ENCODE measurements around the gene MYO9A.
"Not testable (repeated sequence)": the region's sequence is repeated elsewhere in the genome, so short reads cannot be mapped to it uniquely, and the experiment has no call there.

MYO9A gene

GRCh38 chr15:72062319-72062718, 55.6 kb downstream of the MYO9A start:
- H3K4me1 ChIP-seq (ENCODE audit: control insufficient read depth, insufficient read depth, low read length), result peaks cover 23% of the 10 kb centered on the region
- no peak overlapping the region for H3K4me3 ChIP-seq (ENCODE audit: low read length)
- H3K9ac ChIP-seq (ENCODE audit: low read length), result no peak overlapping the region
- no peaks in the 10 kb centered on the region for H3K27me3 ChIP-seq (replicated peaks; ENCODE audit: control insufficient read depth, insufficient read depth, low read length)
- H3K36me3 ChIP-seq (ENCODE audit: control insufficient read depth, insufficient read depth, low read length, severe bottlenecking), result no peaks in the 10 kb centered on the region
- no peak for DNase-seq (ENCODE audit: low read depth)
- H3K9me3 ChIP-seq (ENCODE audit: control insufficient read depth, low read length), result no peaks in the 10 kb centered on the region

GRCh38 chr15:72060687-72061250, 57.2 kb downstream of the MYO9A start:
- Histone ChIP-seq H3K27me3 (replicated peaks; ENCODE audit: control insufficient read depth, insufficient read depth, low read length) (no peaks in the 10 kb centered on the region), H3K9me3 (ENCODE audit: control insufficient read depth, low read length) (no peaks in the 10 kb centered on the region), H3K4me1 (ENCODE audit: control insufficient read depth, insufficient read depth, low read length) (peaks cover 23% of the 10 kb centered on the region), H3K4me3 (ENCODE audit: low read length) (no peak overlapping the region), H3K9ac (ENCODE audit: low read length) (no peak overlapping the region), H3K36me3 (ENCODE audit: control insufficient read depth, insufficient read depth, low read length, severe bottlenecking) (no peaks in the 10 kb centered on the region)
- DNase-seq (ENCODE audit: low read depth), result no peak

GRCh38 chr15:72058585-72058984, 59.4 kb downstream of the MYO9A start:
- Histone ChIP-seq H3K9ac (ENCODE audit: low read length) (no peak overlapping the region), H3K4me3 (ENCODE audit: low read length) (no peak overlapping the region), H3K36me3 (ENCODE audit: control insufficient read depth, insufficient read depth, low read length, severe bottlenecking) (no peaks in the 10 kb centered on the region), H3K27me3 (replicated peaks; ENCODE audit: control insufficient read depth, insufficient read depth, low read length) (no peaks in the 10 kb centered on the region), H3K4me1 (ENCODE audit: control insufficient read depth, insufficient read depth, low read length) (peaks cover 23% of the 10 kb centered on the region), H3K9me3 (ENCODE audit: control insufficient read depth, low read length) (no peaks in the 10 kb centered on the region)
- DNase-seq (ENCODE audit: low read depth), result no peak

- Histone ChIP-seq H3K27me3 (replicated peaks; ENCODE audit: control insufficient read depth, insufficient read depth, low read length) (no peaks in the 10 kb centered on the region), H3K4me1 (ENCODE audit: control insufficient read depth, insufficient read depth, low read length) (peaks cover 15% of the 10 kb centered on the region), H3K9ac (ENCODE audit: low read length) (peak overlapping the region; percentile 13), H3K9me3 (ENCODE audit: control insufficient read depth, low read length) (no peaks in the 10 kb centered on the region), H3K4me3 (ENCODE audit: low read length) (peak overlapping the region; percentile 53), H3K36me3 (ENCODE audit: control insufficient read depth, insufficient read depth, low read length, severe bottlenecking) (no peaks in the 10 kb centered on the region)
- DNase-seq (ENCODE audit: low read depth), result no peak
These were observed 60.3 kb downstream of the MYO9A start for GRCh38 chr15:72057548-72058091.

GRCh38 chr15:72056217-72056616, 61.7 kb downstream of the MYO9A start:
- not testable (repeated sequence) for H3K9ac ChIP-seq (ENCODE audit: low read length); H3K4me3 ChIP-seq (ENCODE audit: low read length); H3K36me3 ChIP-seq (ENCODE audit: control insufficient read depth, insufficient read depth, low read length, severe bottlenecking); H3K9me3 ChIP-seq (ENCODE audit: control insufficient read depth, low read length); DNase-seq (ENCODE audit: low read depth); H3K27me3 ChIP-seq (replicated peaks; ENCODE audit: control insufficient read depth, insufficient read depth, low read length)
- H3K4me1 ChIP-seq (ENCODE audit: control insufficient read depth, insufficient read depth, low read length), result peaks cover 14% of the 10 kb centered on the region

GRCh38 chr15:72053297-72053696, 64.7 kb downstream of the MYO9A start:
- H3K27me3 ChIP-seq (replicated peaks; ENCODE audit: control insufficient read depth, insufficient read depth, low read length); H3K4me3 ChIP-seq (ENCODE audit: low read length); H3K9ac ChIP-seq (ENCODE audit: low read length); DNase-seq (ENCODE audit: low read depth); H3K9me3 ChIP-seq (ENCODE audit: control insufficient read depth, low read length); H3K36me3 ChIP-seq (ENCODE audit: control insufficient read depth, insufficient read depth, low read length, severe bottlenecking): not testable (repeated sequence)
- peaks cover 11% of the 10 kb centered on the region for H3K4me1 ChIP-seq (ENCODE audit: control insufficient read depth, insufficient read depth, low read length)

GRCh38 chr15:72050700-72051099, 67.2 kb downstream of the MYO9A start:
- no peaks in the 10 kb centered on the region for H3K27me3 ChIP-seq (replicated peaks; ENCODE audit: control insufficient read depth, insufficient read depth, low read length)
- no peaks in the 10 kb centered on the region for H3K9me3 ChIP-seq (ENCODE audit: control insufficient read depth, low read length)
- no peak overlapping the region for H3K4me3 ChIP-seq (ENCODE audit: low read length)
- H3K36me3 ChIP-seq (ENCODE audit: control insufficient read depth, insufficient read depth, low read length, severe bottlenecking), result peaks cover 2% of the 10 kb centered on the region
- peak; percentile 16 for DNase-seq (ENCODE audit: low read depth)
- H3K4me1 ChIP-seq (ENCODE audit: control insufficient read depth, insufficient read depth, low read length), result peaks cover 15% of the 10 kb centered on the region
- no peak overlapping the region for H3K9ac ChIP-seq (ENCODE audit: low read length)

- Histone ChIP-seq H3K27me3 (replicated peaks; ENCODE audit: control insufficient read depth, insufficient read depth, low read length) (no peaks in the 10 kb centered on the region), H3K4me1 (ENCODE audit: control insufficient read depth, insufficient read depth, low read length) (peaks cover 15% of the 10 kb centered on the region), H3K9ac (ENCODE audit: low read length) (no peak overlapping the region), H3K9me3 (ENCODE audit: control insufficient read depth, low read length) (no peaks in the 10 kb centered on the region), H3K36me3 (ENCODE audit: control insufficient read depth, insufficient read depth, low read length, severe bottlenecking) (peaks cover 9% of the 10 kb centered on the region), H3K4me3 (ENCODE audit: low read length) (no peak overlapping the region)
- DNase-seq (ENCODE audit: low read depth), result peak; percentile 41
These were observed 70.9 kb downstream of the MYO9A start for GRCh38 chr15:72047020-72047419.

GRCh38 chr15:72044956-72045355, 73.0 kb downstream of the MYO9A start:
- peaks cover 8% of the 10 kb centered on the region for H3K4me1 ChIP-seq (ENCODE audit: control insufficient read depth, insufficient read depth, low read length)
- peaks cover 12% of the 10 kb centered on the region for H3K36me3 ChIP-seq (ENCODE audit: control insufficient read depth, insufficient read depth, low read length, severe bottlenecking)
- no peak overlapping the region for H3K9ac ChIP-seq (ENCODE audit: low read length)
- no peak for DNase-seq (ENCODE audit: low read depth)
- H3K9me3 ChIP-seq (ENCODE audit: control insufficient read depth, low read length), result no peaks in the 10 kb centered on the region
- no peaks in the 10 kb centered on the region for H3K27me3 ChIP-seq (replicated peaks; ENCODE audit: control insufficient read depth, insufficient read depth, low read length)
- no peak overlapping the region for H3K4me3 ChIP-seq (ENCODE audit: low read length)

- no peak for DNase-seq (ENCODE audit: low read depth)
- peaks cover 13% of the 10 kb centered on the region for H3K36me3 ChIP-seq (ENCODE audit: control insufficient read depth, insufficient read depth, low read length, severe bottlenecking)
- no peak overlapping the region for H3K4me3 ChIP-seq (ENCODE audit: low read length)
- H3K9ac ChIP-seq (ENCODE audit: low read length), result no peak overlapping the region
- H3K27me3 ChIP-seq (replicated peaks; ENCODE audit: control insufficient read depth, insufficient read depth, low read length), result no peaks in the 10 kb centered on the region
- no peaks in the 10 kb centered on the region for H3K9me3 ChIP-seq (ENCODE audit: control insufficient read depth, low read length)
- peaks cover 8% of the 10 kb centered on the region for H3K4me1 ChIP-seq (ENCODE audit: control insufficient read depth, insufficient read depth, low read length)
These were observed 75.1 kb downstream of the MYO9A start for GRCh38 chr15:72042865-72043264.

GRCh38 chr15:72042054-72042453, 75.9 kb downstream of the MYO9A start:
- no peak for DNase-seq (ENCODE audit: low read depth)
- Histone ChIP-seq H3K9me3 (ENCODE audit: control insufficient read depth, low read length) (no peaks in the 10 kb centered on the region), H3K36me3 (ENCODE audit: control insufficient read depth, insufficient read depth, low read length, severe bottlenecking) (peaks cover 13% of the 10 kb centered on the region), H3K4me3 (ENCODE audit: low read length) (no peak overlapping the region), H3K4me1 (ENCODE audit: control insufficient read depth, insufficient read depth, low read length) (peaks cover 5% of the 10 kb centered on the region), H3K27me3 (replicated peaks; ENCODE audit: control insufficient read depth, insufficient read depth, low read length) (no peaks in the 10 kb centered on the region), H3K9ac (ENCODE audit: low read length) (no peak overlapping the region)

- no peaks in the 10 kb centered on the region for H3K9me3 ChIP-seq (ENCODE audit: control insufficient read depth, low read length)
- H3K4me3 ChIP-seq (ENCODE audit: low read length), result no peak overlapping the region
- H3K9ac ChIP-seq (ENCODE audit: low read length), result no peak overlapping the region
- H3K36me3 ChIP-seq (ENCODE audit: control insufficient read depth, insufficient read depth, low read length, severe bottlenecking), result peaks cover 5% of the 10 kb centered on the region
- DNase-seq (ENCODE audit: low read depth), result no peak
- H3K27me3 ChIP-seq (replicated peaks; ENCODE audit: control insufficient read depth, insufficient read depth, low read length), result no peaks in the 10 kb centered on the region
- H3K4me1 ChIP-seq (ENCODE audit: control insufficient read depth, insufficient read depth, low read length), result peaks cover 26% of the 10 kb centered on the region
These were observed 80.6 kb downstream of the MYO9A start for GRCh38 chr15:72037321-72037720.
